ENCODE results near the gene CARD14. TPM values are rescaled to one million over a fixed set of nuclear protein-coding genes. Genes with fewer than 3 reads are reported as not detected.

Gene CARD14
- total and polyA plus RNA-seq, 2 experiments from 2014 or later, result 0.08 to 0.52 TPM

DNA sequence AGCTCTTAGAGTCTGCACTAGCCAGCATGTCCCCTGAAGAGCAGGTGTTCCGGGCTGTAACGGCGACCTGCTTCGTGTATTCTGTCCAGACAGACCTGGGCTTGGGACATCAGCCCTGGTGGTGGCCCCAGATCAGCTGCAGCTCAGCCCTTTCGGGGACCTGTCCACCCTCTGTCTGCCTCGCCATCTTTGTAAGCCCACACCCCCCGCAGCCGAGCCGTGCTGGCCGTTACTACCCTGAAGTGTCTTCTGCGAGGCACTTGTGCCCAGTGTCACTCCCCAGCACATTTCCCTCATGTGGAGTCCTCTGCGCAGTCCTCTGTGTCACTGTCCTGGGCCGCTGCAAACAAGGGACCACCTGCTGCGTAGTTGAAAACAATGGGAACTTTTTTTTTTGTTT is 10.4 kb downstream of the CARD14 start:
- H3K27ac ChIP-seq (ENCODE audit: low read depth), result no peak overlapping the region
- H3F3A ChIP-seq (replicated peaks; ENCODE audit: low read depth), result no peaks in the 10 kb centered on the region
- Mint-ChIP-seq H3K27ac (no peak overlapping the region), H3K4me1 (peaks cover 4% of the 10 kb centered on the region), H3K4me3 (no peak overlapping the region), H3K27me3 (ENCODE audit: insufficient read depth, low read depth, poor library complexity) (peaks cover 6% of the 10 kb centered on the region), H3K9me3 (no peaks in the 10 kb centered on the region), H3K36me3 (ENCODE audit: low read depth) (no peaks in the 10 kb centered on the region)
- H3K27me3 ChIP-seq (ENCODE audit: insufficient read depth), result no peaks in the 10 kb centered on the region
- H3K4me1 ChIP-seq (ENCODE audit: insufficient read depth), result no peaks in the 10 kb centered on the region
- H3K9me2 ChIP-seq (ENCODE audit: insufficient read depth), result no peaks in the 10 kb centered on the region
- DNase-seq (ENCODE audit: low spot score) (no peak), ATAC-seq (no peak)
- H3K4me2 ChIP-seq, result no peak overlapping the region
- no peak for TF ChIP-seq STAT1 (IDR thresholded peaks at IDR 0.05; ENCODE audit: unreplicated experiment)
- TF ChIP-seq, protein P1, sequence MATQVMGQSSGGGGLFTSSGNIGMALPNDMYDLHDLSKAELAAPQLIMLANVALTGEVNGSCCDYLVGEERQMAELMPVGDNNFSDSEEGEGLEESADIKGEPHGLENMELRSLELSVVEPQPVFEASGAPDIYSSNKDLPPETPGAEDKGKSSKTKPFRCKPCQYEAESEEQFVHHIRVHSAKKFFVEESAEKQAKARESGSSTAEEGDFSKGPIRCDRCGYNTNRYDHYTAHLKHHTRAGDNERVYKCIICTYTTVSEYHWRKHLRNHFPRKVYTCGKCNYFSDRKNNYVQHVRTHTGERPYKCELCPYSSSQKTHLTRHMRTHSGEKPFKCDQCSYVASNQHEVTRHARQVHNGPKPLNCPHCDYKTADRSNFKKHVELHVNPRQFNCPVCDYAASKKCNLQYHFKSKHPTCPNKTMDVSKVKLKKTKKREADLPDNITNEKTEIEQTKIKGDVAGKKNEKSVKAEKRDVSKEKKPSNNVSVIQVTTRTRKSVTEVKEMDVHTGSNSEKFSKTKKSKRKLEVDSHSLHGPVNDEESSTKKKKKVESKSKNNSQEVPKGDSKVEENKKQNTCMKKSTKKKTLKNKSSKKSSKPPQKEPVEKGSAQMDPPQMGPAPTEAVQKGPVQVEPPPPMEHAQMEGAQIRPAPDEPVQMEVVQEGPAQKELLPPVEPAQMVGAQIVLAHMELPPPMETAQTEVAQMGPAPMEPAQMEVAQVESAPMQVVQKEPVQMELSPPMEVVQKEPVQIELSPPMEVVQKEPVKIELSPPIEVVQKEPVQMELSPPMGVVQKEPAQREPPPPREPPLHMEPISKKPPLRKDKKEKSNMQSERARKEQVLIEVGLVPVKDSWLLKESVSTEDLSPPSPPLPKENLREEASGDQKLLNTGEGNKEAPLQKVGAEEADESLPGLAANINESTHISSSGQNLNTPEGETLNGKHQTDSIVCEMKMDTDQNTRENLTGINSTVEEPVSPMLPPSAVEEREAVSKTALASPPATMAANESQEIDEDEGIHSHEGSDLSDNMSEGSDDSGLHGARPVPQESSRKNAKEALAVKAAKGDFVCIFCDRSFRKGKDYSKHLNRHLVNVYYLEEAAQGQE (IDR thresholded peaks at IDR 0.05; ENCODE audit: unreplicated experiment), result no peak
- TF ChIP-seq CREB1 (CRISPR knock-in tag; IDR thresholded peaks at IDR 0.05; ENCODE audit: low read depth), result no peak
- no peaks in the 10 kb centered on the region for H3K79me2 ChIP-seq (replicated peaks; ENCODE audit: insufficient read depth)
- H3K4me3 ChIP-seq, result no peak overlapping the region
- H4K20me1 ChIP-seq (replicated peaks; ENCODE audit: insufficient read depth), result no peaks in the 10 kb centered on the region
- H3K36me3 ChIP-seq (ENCODE audit: insufficient read depth), result no peaks in the 10 kb centered on the region
- no peak overlapping the region for H2AFZ ChIP-seq

DNA sequence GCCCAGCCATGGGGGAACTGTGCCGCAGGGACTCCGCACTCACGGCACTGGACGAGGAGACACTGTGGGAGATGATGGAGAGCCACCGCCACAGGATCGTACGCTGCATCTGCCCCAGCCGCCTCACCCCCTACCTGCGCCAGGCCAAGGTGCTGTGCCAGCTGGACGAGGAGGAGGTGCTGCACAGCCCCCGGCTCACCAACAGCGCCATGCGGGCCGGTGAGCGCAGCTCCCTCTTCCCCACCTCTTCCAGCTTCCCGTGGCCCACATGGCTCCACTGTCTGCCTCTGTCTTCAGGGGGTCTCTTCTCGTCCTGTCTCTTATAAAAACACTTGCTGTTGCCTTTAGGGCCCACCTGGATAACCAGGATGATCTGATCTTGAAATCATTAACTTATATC is 11.6 kb downstream of the CARD14 start:
- Mint-ChIP-seq H3K36me3 (ENCODE audit: low read depth) (no peaks in the 10 kb centered on the region), H3K4me3 (no peak overlapping the region), H3K27ac (no peak overlapping the region), H3K27me3 (ENCODE audit: insufficient read depth, low read depth, poor library complexity) (peaks cover 5% of the 10 kb centered on the region), H3K4me1 (no peaks in the 10 kb centered on the region; the same call in 2 of the 3 replicates), H3K9me3 (no peaks in the 10 kb centered on the region)
- Histone ChIP-seq H3K36me3 (ENCODE audit: insufficient read depth) (no peaks in the 10 kb centered on the region), H3F3A (replicated peaks; ENCODE audit: low read depth) (no peaks in the 10 kb centered on the region), H2AFZ (no peak overlapping the region), H3K79me2 (replicated peaks; ENCODE audit: insufficient read depth) (no peaks in the 10 kb centered on the region), H3K4me2 (no peak overlapping the region), H3K9me2 (ENCODE audit: insufficient read depth) (no peaks in the 10 kb centered on the region), H3K27me3 (ENCODE audit: insufficient read depth) (no peaks in the 10 kb centered on the region), H3K27ac (ENCODE audit: low read depth) (no peak overlapping the region), H3K4me3 (no peak overlapping the region), H4K20me1 (replicated peaks; ENCODE audit: insufficient read depth) (no peaks in the 10 kb centered on the region), H3K4me1 (ENCODE audit: insufficient read depth) (no peaks in the 10 kb centered on the region)
- ATAC-seq, result no peak
- DNase-seq (ENCODE audit: low spot score), result no peak
- TF ChIP-seq, protein P2, sequence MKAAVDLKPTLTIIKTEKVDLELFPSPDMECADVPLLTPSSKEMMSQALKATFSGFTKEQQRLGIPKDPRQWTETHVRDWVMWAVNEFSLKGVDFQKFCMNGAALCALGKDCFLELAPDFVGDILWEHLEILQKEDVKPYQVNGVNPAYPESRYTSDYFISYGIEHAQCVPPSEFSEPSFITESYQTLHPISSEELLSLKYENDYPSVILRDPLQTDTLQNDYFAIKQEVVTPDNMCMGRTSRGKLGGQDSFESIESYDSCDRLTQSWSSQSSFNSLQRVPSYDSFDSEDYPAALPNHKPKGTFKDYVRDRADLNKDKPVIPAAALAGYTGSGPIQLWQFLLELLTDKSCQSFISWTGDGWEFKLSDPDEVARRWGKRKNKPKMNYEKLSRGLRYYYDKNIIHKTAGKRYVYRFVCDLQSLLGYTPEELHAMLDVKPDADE (IDR thresholded peaks at IDR 0.05), result no peak
- no peak for TF ChIP-seq POLR2AphosphoS5 (IDR thresholded peaks at IDR 0.05; ENCODE audit: low read depth)
- no peak for TF ChIP-seq NANOG (IDR thresholded peaks at IDR 0.05; ENCODE audit: borderline replicate concordance)
- TF ChIP-seq, protein P3, sequence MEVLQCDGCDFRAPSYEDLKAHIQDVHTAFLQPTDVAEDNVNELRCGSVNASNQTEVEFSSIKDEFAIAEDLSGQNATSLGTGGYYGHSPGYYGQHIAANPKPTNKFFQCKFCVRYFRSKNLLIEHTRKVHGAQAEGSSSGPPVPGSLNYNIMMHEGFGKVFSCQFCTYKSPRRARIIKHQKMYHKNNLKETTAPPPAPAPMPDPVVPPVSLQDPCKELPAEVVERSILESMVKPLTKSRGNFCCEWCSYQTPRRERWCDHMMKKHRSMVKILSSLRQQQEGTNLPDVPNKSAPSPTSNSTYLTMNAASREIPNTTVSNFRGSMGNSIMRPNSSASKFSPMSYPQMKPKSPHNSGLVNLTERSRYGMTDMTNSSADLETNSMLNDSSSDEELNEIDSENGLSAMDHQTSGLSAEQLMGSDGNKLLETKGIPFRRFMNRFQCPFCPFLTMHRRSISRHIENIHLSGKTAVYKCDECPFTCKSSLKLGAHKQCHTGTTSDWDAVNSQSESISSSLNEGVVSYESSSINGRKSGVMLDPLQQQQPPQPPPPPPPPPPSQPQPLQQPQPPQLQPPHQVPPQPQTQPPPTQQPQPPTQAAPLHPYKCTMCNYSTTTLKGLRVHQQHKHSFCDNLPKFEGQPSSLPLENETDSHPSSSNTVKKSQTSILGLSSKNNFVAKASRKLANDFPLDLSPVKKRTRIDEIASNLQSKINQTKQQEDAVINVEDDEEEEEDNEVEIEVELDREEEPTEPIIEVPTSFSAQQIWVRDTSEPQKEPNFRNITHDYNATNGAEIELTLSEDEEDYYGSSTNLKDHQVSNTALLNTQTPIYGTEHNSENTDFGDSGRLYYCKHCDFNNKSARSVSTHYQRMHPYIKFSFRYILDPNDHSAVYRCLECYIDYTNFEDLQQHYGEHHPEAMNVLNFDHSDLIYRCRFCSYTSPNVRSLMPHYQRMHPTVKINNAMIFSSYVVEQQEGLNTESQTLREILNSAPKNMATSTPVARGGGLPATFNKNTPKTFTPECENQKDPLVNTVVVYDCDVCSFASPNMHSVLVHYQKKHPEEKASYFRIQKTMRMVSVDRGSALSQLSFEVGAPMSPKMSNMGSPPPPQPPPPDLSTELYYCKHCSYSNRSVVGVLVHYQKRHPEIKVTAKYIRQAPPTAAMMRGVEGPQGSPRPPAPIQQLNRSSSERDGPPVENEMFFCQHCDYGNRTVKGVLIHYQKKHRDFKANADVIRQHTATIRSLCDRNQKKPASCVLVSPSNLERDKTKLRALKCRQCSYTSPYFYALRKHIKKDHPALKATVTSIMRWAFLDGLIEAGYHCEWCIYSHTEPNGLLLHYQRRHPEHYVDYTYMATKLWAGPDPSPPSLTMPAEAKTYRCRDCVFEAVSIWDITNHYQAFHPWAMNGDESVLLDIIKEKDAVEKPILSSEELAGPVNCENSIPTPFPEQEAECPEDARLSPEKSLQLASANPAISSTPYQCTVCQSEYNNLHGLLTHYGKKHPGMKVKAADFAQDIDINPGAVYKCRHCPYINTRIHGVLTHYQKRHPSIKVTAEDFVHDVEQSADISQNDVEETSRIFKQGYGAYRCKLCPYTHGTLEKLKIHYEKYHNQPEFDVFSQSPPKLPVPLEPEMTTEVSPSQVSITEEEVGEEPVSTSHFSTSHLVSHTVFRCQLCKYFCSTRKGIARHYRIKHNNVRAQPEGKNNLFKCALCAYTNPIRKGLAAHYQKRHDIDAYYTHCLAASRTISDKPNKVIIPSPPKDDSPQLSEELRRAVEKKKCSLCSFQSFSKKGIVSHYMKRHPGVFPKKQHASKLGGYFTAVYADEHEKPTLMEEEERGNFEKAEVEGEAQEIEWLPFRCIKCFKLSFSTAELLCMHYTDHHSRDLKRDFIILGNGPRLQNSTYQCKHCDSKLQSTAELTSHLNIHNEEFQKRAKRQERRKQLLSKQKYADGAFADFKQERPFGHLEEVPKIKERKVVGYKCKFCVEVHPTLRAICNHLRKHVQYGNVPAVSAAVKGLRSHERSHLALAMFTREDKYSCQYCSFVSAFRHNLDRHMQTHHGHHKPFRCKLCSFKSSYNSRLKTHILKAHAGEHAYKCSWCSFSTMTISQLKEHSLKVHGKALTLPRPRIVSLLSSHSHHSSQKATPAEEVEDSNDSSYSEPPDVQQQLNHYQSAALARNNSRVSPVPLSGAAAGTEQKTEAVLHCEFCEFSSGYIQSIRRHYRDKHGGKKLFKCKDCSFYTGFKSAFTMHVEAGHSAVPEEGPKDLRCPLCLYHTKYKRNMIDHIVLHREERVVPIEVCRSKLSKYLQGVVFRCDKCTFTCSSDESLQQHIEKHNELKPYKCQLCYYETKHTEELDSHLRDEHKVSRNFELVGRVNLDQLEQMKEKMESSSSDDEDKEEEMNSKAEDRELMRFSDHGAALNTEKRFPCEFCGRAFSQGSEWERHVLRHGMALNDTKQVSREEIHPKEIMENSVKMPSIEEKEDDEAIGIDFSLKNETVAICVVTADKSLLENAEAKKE (CRISPR knock-in tag; IDR thresholded peaks at IDR 0.05), result no peak
- TF ChIP-seq ZNF114 (CRISPR knock-in tag; IDR thresholded peaks at IDR 0.05), result no peak
- TF ChIP-seq EZH2phosphoT487 (IDR thresholded peaks at IDR 0.05; ENCODE audit: unreplicated experiment), result no peak
- TF ChIP-seq EZH2 (IDR thresholded peaks at IDR 0.05; ENCODE audit: low read depth, unreplicated experiment), result no peak
- TF ChIP-seq STAT1 (IDR thresholded peaks at IDR 0.05; ENCODE audit: unreplicated experiment), result no peak
